NB4 (cell line): ENCODE results near the gene ZFHX3.

Experiments used
- DNase-seq: peaks from one replicate; pipeline ENCODE4 v3.0.0; 2010; ENCODE audit warnings: low read depth
- H3K4me3 ChIP-seq: one replicate; pipeline ENCODE4 v1.5.1; 2011; ENCODE audit warnings: mild to moderate bottlenecking, low read depth, low read length, moderate library complexity
- CTCF ChIP-seq: IDR thresholded peaks from one replicate; pipeline ENCODE4 v1.5.1; 2012; ENCODE audit warnings: low read depth, low read length
- MAX ChIP-seq: IDR thresholded peaks from 2 replicates; pipeline ENCODE4 v1.6.1; 2011; ENCODE audit warnings: low read depth, low read length
- MYC ChIP-seq: IDR thresholded peaks from 2 replicates; pipeline ENCODE4 v1.6.1; 2011; ENCODE audit warnings: low read depth, low read length
- POLR2A ChIP-seq: IDR thresholded peaks from 2 replicates; pipeline ENCODE4 v1.6.1; 2011; ENCODE audit warnings: mild to moderate bottlenecking; ENCODE audit not compliant: insufficient read length; ENCODE audit errors: extremely low read depth

The ZFHX3 gene

GRCh38 chr16:73046849-73047214, 1.1 kb downstream of the ZFHX3 start:
- no peak overlapping the region for H3K4me3 ChIP-seq
- no peak for DNase-seq
- TF ChIP-seq CTCF (no peak), POLR2A (no peak)

- DNase-seq: no peak
- no peak for TF ChIP-seq MAX
- no peak for TF ChIP-seq CTCF
- TF ChIP-seq MYC: no peak
- TF ChIP-seq POLR2A: no peak
- H3K4me3 ChIP-seq: no peak overlapping the region
Measured at GRCh38 chr16:73046202-73046848, 1.6 kb downstream of the ZFHX3 start.

- TF ChIP-seq POLR2A (no peak), CTCF (no peak), MYC (no peak)
- DNase-seq: no peak
- H3K4me3 ChIP-seq: no peak overlapping the region
Measured at GRCh38 chr16:73043828-73044467, 4.0 kb downstream of the ZFHX3 start.

- no peak for DNase-seq
- TF ChIP-seq POLR2A: no peak
- no peak for TF ChIP-seq MAX
- no peak for TF ChIP-seq MYC
Measured at GRCh38 chr16:73042807-73043206, 5.1 kb downstream of the ZFHX3 start.

GRCh38 chr16:73041676-73042075, 6.3 kb downstream of the ZFHX3 start:
- DNase-seq: no peak
- no peak overlapping the region for H3K4me3 ChIP-seq
- TF ChIP-seq POLR2A: no peak
- no peak for TF ChIP-seq MAX
- TF ChIP-seq MYC: no peak
- TF ChIP-seq CTCF: no peak

More at GRCh38 chr16:73042807-73043206, 5.1 kb downstream of the ZFHX3 start:
- no peak overlapping the region for H3K4me3 ChIP-seq

GRCh38 chr16:73040735-73041402, 7.1 kb downstream of the ZFHX3 start:
- TF ChIP-seq POLR2A: no peak
- no peak for TF ChIP-seq MYC
- no peak for TF ChIP-seq MAX
- TF ChIP-seq CTCF: no peak
- H3K4me3 ChIP-seq: no peak overlapping the region
- DNase-seq: no peak
